8988T (cell line): ENCODE data around the gene ZNF536.

Experiments used
- DNase-seq: peaks from one replicate; pipeline ENCODE4 v3.0.0; 2011

Gene ZNF536

GRCh38 chr19:30364866-30365800 is 7.1 kb upstream of the ZNF536 start:
- DNase-seq, result no peak

GRCh38 chr19:30366282-30366681 is 5.9 kb upstream of the ZNF536 start:
- no peak for DNase-seq

GRCh38 chr19:30367006-30367405 is 5.2 kb upstream of the ZNF536 start:
- DNase-seq, result no peak

GRCh38 chr19:30367421-30367820 is 4.8 kb upstream of the ZNF536 start:
- DNase-seq, result no peak

GRCh38 chr19:30369833-30370232 is 2.4 kb upstream of the ZNF536 start:
- no peak for DNase-seq

GRCh38 chr19:30371161-30371836 is 885 bp upstream of the ZNF536 start:
- DNase-seq, result no peak

GRCh38 chr19:30373593-30373992 is 1.4 kb downstream of the ZNF536 start:
- DNase-seq, result no peak

GRCh38 chr19:30374539-30374864 is 2.3 kb downstream of the ZNF536 start:
- DNase-seq, result no peak

GRCh38 chr19:30374865-30375552 is 2.8 kb downstream of the ZNF536 start:
- DNase-seq, result no peak

- no peak for DNase-seq
Measured at GRCh38 chr19:30375553-30376031, 3.4 kb downstream of the ZNF536 start.

- no peak for DNase-seq
Measured at GRCh38 chr19:30376272-30376671, 4.1 kb downstream of the ZNF536 start.

- DNase-seq, result no peak
Measured at GRCh38 chr19:30376826-30377425, 4.7 kb downstream of the ZNF536 start.

- no peak for DNase-seq
Measured at GRCh38 chr19:30378701-30379100, 6.5 kb downstream of the ZNF536 start.

GRCh38 chr19:30379841-30380610 is 7.8 kb downstream of the ZNF536 start:
- DNase-seq, result no peak

- no peak for DNase-seq
Measured at GRCh38 chr19:30381366-30381765, 9.2 kb downstream of the ZNF536 start.

GRCh38 chr19:30385174-30385573 is 13.0 kb downstream of the ZNF536 start:
- no peak for DNase-seq

GRCh38 chr19:30385666-30386065 is 13.5 kb downstream of the ZNF536 start:
- DNase-seq, result no peak

GRCh38 chr19:30386551-30387143 is 14.5 kb downstream of the ZNF536 start:
- DNase-seq, result no peak

- no peak for DNase-seq
Measured at GRCh38 chr19:30387311-30388115, 15.3 kb downstream of the ZNF536 start.

- DNase-seq, result no peak
Measured at GRCh38 chr19:30388327-30388726, 16.1 kb downstream of the ZNF536 start.

- DNase-seq, result no peak
Measured at GRCh38 chr19:30388819-30389218, 16.6 kb downstream of the ZNF536 start.
